GM12878 (cell line): ENCODE results near the gene CMTR2. TPM values are rescaled to one million over a fixed set of nuclear protein-coding genes. Genes with fewer than 3 reads are reported as not detected.

Experiments
- ATAC-seq: fragments of 200-7000 bp; cut with Tn5 transposase; 3 replicates; pipeline ENCODE4 v1.9.1; 2020; ENCODE audit warnings: mild to moderate bottlenecking, moderate library complexity
- BruUV-seq: library from RNA; stranded (reverse); fragments of 400-500 nt; replicated peaks from 2 replicates; lab custom pipeline; 2021; lab: Mats Ljungman, UMichigan
- CTCF ChIA-PET: fragments of 300-600 bp; sonication (Branson Sonifier 250); formaldehyde crosslinking; extraction: SDS; loops from one replicate; lab custom pipeline; 2021; ENCODE audit warnings: inconsistent platforms; lab: Yijun Ruan, JAX
- POLR2A ChIA-PET: fragments of 350-600 bp; formaldehyde crosslinking; extraction: SDS; loops from one replicate; lab custom pipeline; 2021; ENCODE audit warnings: inconsistent platforms; lab: Charles Lee
- RAD21 ChIA-PET: fragments of 300-600 bp; sonication (Branson Sonifier 250); formaldehyde crosslinking; loops from one replicate; lab custom pipeline; 2023; ENCODE audit warnings: antibody characterized with exemption; ENCODE audit not compliant: unreplicated experiment; lab: Charles Lee
- SMC1A ChIA-PET: fragments of 300-600 bp; sonication (Branson Sonifier 250); formaldehyde crosslinking; loops from one replicate; lab custom pipeline; 2023; ENCODE audit not compliant: unreplicated experiment, uncharacterized antibody; lab: Charles Lee
- DNase-seq: peaks from one replicate; pipeline ENCODE4 v3.0.0-alpha.2; 2011; ENCODE audit warnings: low read depth, low spot score
- FAIRE-seq: peaks from 3 replicates; lab custom pipeline; 2011; peaks lifted over from hg19 to GRCh38; lab: Jason Lieb, UNC
- H2AFZ ChIP-seq: 2 replicates; pipeline ENCODE4 v1.6.0; 2011; ENCODE audit warnings: low read depth, low read length, control low read depth; ENCODE audit not compliant: control insufficient read depth
- H3K27ac ChIP-seq: 2 replicates; pipeline ENCODE4 v1.5.1; 2011; ENCODE audit warnings: control low read depth; ENCODE audit not compliant: control insufficient read depth, insufficient read depth
- H3K27me3 ChIP-seq, 2 experiments: replicated peaks in 1 of 2; 2 replicates each; pipeline versions ENCODE4 v1.6.0 to v1.6.1; 2011; ENCODE audit warnings: low read length in 1 of 2; ENCODE audit not compliant: control insufficient read depth in 2 of 2, insufficient read depth in 2 of 2
- H3K36me3 ChIP-seq, 2 experiments: 2 replicates each; pipeline ENCODE4 v1.5.1; 2011; ENCODE audit warnings: low read length in 1 of 2; ENCODE audit not compliant: control insufficient read depth in 2 of 2, insufficient read depth in 2 of 2
- H3K4me1 ChIP-seq: 2 replicates; pipeline ENCODE4 v1.6.1; 2011; ENCODE audit warnings: mild to moderate bottlenecking, low read length, moderate library complexity, mixed read lengths; ENCODE audit not compliant: control insufficient read depth, insufficient read depth
- H3K4me2 ChIP-seq: 2 replicates; pipeline ENCODE4 v1.6.0; 2011; ENCODE audit warnings: control low read depth; ENCODE audit not compliant: control insufficient read depth, insufficient read depth
- H3K4me3 ChIP-seq: fragments of 200-600 bp; sonication (generic); 2 replicates; pipeline ENCODE4 v1.5.1; 2016
- H3K79me2 ChIP-seq: 2 replicates; pipeline ENCODE4 v1.6.0; 2011; ENCODE audit warnings: low read length; ENCODE audit not compliant: control insufficient read depth, insufficient read depth
- H3K9ac ChIP-seq: 2 replicates; pipeline ENCODE4 v1.8.0; 2011; ENCODE audit warnings: low read length, control low read depth, mixed read lengths; ENCODE audit not compliant: control insufficient read depth, insufficient read depth
- H3K9me3 ChIP-seq: replicated peaks from 3 replicates; pipeline ENCODE4 v1.5.1; 2011; ENCODE audit warnings: mild to moderate bottlenecking, low read length; ENCODE audit not compliant: control insufficient read depth, insufficient read depth
- H4K20me1 ChIP-seq: 2 replicates; pipeline ENCODE4 v1.6.0; 2011; ENCODE audit not compliant: control insufficient read depth, insufficient read depth
- IKZF1 ChIP-seq: fragments of 450-650 bp; conservative IDR thresholded peaks from 2 replicates; pipeline ENCODE4 v1.6.1; 2017; ENCODE audit warnings: antibody characterized with exemption, mild to moderate bottlenecking
- MTA2 ChIP-seq: fragments of 450-650 bp; IDR thresholded peaks from 2 replicates; pipeline ENCODE4 v1.6.1; 2016; ENCODE audit warnings: low read depth, mild to moderate bottlenecking, moderate library complexity
- WGBS: methylation state at CpG from one replicate; pipeline ENCODE4 v1.1.6; 2016; ENCODE audit warnings: low lambda C conversion rate; ENCODE audit not compliant: insufficient replicate concordance, insufficient coverage; ENCODE audit errors: missing lambda C conversion rate; 5-methylcytosine and 5-hydroxymethylcytosine counted together
- in situ Hi-C: fragments of 300-500 bp; cut with MboI; formaldehyde crosslinking; loops from 9 replicates; pipeline ENCODE4 v1.14.3; 2018; ENCODE audit warnings: mixed read lengths
- intact Hi-C: fragments of 100-400 bp; cut with micrococcal nuclease; formaldehyde crosslinking; loops from one replicate; pipeline ENCODE4 v1.14.2; 2022; ENCODE audit not compliant: unreplicated experiment
- polyA plus RNA-seq, 11 experiments: library from polyadenylated mRNA; depleted of rRNA in 4 of 11; unstranded in 6 of 11; stranded (reverse) in 5 of 11; fragments of >200 nt; fragmentation: Nextera tagmentation in 4 of 11; fragmentation: Illumina TruSeq in 1 of 11; extraction: Ambion mirVana in 4 of 11; extraction: Trizol in 1 of 11; gene quantifications; 1 replicate in 1 of 11; 2 replicates in 10 of 11; pipeline versions ENCODE4 v1.2.1 to v1.2.3, GENCODE V29; 2011 to 2016; ENCODE audit warnings: inconsistent platforms in 2 of 11, missing spikeins in 2 of 11, low read depth in 1 of 11
- total RNA-seq, 4 experiments: library from RNA; depleted of rRNA in 3 of 4; stranded (reverse); fragments of >200 nt in 3 of 4; fragmentation: Illumina TruSeq in 1 of 4; extraction: Trizol in 1 of 4; gene quantifications; 2 replicates each; pipeline versions ENCODE4 v1.2.1 to v1.2.3, GENCODE V29; 2013 to 2021
- TF ChIP-seq, protein P1 (sequence below): IDR thresholded peaks from 2 replicates; pipeline ENCODE4 v1.6.1; 2012; ENCODE audit warnings: mild to moderate bottlenecking, low read depth, low read length
- TF ChIP-seq, protein P2 (sequence below): fragments of 450-650 bp; IDR thresholded peaks from 2 replicates; pipeline ENCODE4 v1.6.1; 2017; ENCODE audit warnings: borderline replicate concordance

CMTR2 gene
- total and polyA plus RNA-seq, 10 of the 15 experiments (the other 5 are each of a cell fraction or from before 2014, with no cell fraction given): 6.5 to 37.0 (median 20.9) TPM

DNA sequence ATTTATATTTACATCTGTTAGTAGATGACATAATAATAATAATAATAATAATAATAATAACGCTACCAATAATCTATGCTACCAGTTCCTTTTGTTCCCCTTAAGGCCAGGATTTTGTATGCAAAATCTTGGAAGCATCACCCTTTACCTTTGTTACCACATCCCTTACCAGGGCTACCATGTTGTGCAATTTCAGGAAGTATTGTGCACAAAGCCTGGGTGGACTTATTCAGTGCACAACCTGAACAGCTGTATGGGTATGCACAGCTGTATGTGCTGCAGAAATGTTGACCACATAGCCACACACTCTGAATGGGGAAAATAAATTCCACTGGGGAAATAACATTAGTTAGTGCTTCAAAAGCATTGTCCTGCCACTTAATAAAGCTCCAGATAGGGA, 49.4 kb upstream of the CMTR2 start (continued):
- TF ChIP-seq, protein P1, sequence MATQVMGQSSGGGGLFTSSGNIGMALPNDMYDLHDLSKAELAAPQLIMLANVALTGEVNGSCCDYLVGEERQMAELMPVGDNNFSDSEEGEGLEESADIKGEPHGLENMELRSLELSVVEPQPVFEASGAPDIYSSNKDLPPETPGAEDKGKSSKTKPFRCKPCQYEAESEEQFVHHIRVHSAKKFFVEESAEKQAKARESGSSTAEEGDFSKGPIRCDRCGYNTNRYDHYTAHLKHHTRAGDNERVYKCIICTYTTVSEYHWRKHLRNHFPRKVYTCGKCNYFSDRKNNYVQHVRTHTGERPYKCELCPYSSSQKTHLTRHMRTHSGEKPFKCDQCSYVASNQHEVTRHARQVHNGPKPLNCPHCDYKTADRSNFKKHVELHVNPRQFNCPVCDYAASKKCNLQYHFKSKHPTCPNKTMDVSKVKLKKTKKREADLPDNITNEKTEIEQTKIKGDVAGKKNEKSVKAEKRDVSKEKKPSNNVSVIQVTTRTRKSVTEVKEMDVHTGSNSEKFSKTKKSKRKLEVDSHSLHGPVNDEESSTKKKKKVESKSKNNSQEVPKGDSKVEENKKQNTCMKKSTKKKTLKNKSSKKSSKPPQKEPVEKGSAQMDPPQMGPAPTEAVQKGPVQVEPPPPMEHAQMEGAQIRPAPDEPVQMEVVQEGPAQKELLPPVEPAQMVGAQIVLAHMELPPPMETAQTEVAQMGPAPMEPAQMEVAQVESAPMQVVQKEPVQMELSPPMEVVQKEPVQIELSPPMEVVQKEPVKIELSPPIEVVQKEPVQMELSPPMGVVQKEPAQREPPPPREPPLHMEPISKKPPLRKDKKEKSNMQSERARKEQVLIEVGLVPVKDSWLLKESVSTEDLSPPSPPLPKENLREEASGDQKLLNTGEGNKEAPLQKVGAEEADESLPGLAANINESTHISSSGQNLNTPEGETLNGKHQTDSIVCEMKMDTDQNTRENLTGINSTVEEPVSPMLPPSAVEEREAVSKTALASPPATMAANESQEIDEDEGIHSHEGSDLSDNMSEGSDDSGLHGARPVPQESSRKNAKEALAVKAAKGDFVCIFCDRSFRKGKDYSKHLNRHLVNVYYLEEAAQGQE: no peak
- TF ChIP-seq IKZF1: no peak

DNA sequence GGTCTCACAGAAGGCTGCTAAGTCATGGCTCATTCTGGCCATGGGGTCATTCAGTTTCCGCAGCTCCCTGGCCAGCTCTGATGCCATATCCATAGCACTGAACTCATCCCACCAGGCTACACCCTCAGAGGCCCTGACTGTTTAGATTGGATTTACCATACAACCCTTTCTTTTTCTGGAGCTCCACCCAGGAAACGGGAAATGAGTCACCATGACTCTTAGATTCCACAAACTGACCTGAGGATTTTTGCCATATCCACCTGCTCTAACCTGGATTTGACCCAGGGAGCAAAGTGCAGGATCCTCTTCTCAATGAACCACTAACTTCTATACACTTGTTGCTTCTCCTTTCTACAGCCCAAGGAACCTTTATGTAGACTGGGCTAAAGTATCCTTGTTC, 49.0 kb upstream of the CMTR2 start:
- RAD21 ChIA-PET: no interaction called here
- H3K4me2 ChIP-seq: no peak overlapping the region
- BruUV-seq: no TSS peak

More for the DNA sequence above, 49.0 kb upstream of the CMTR2 start:
- Histone ChIP-seq H3K27ac (no peak overlapping the region), H3K79me2 (no peaks in the 10 kb centered on the region), H3K36me3 (no peaks in the 10 kb centered on the region), H3K9me3 (no peaks in the 10 kb centered on the region), H4K20me1 (no peaks in the 10 kb centered on the region), H3K27me3 (peaks cover 0 to 2% of the 10 kb centered on the region in 2 experiments; a peak in 2 of 4 replicates), H3K9ac (no peak overlapping the region), H3K4me1 (no peaks in the 10 kb centered on the region), H2AFZ (no peak overlapping the region), H3K4me3 (no peak overlapping the region)
- WGBS: 8% methylated on average over 2 of the region's 2 CpGs
- ChIA-PET POLR2A (no interaction called here), CTCF (interaction anchor here (2.0 kb wide), 1 partner anchor 19 kb away, joined by 5 read pairs; no protein-coding TSS in a partner anchor), SMC1A (interaction anchor here (1.2 kb wide), 1 partner anchor 9 kb away, joined by 3 read pairs; no protein-coding TSS in a partner anchor)
- no peak for FAIRE-seq
- TF ChIP-seq, protein P2, sequence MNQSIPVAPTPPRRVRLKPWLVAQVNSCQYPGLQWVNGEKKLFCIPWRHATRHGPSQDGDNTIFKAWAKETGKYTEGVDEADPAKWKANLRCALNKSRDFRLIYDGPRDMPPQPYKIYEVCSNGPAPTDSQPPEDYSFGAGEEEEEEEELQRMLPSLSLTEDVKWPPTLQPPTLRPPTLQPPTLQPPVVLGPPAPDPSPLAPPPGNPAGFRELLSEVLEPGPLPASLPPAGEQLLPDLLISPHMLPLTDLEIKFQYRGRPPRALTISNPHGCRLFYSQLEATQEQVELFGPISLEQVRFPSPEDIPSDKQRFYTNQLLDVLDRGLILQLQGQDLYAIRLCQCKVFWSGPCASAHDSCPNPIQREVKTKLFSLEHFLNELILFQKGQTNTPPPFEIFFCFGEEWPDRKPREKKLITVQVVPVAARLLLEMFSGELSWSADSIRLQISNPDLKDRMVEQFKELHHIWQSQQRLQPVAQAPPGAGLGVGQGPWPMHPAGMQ: no peak
- no peak for TF ChIP-seq MTA2
- no peak for DNase-seq
- in situ Hi-C loops: no loop called here
- intact Hi-C loops: no loop called here
- no peak for ATAC-seq
